HCT116 (cell line): Measurements from ENCODE around the gene AUTS2. TPM values are rescaled to one million over a fixed set of nuclear protein-coding genes. Genes with fewer than 3 reads are reported as not detected.

Source experiments
- ATAC-seq: fragments of 200-7000 bp; cut with Tn5 transposase; 2 replicates; pipeline ENCODE4 v1.9.1; 2020; ENCODE audit warnings: mild to moderate bottlenecking, moderate library complexity
- BruUV-seq: library from RNA; stranded (reverse); fragments of 400-500 nt; replicated peaks from 2 replicates; lab custom pipeline; 2021; lab: Mats Ljungman, UMichigan
- CTCF ChIA-PET: fragments of 300-600 bp; sonication (Branson Sonifier 250); formaldehyde crosslinking; loops from one replicate; lab custom pipeline; 2021; ENCODE audit warnings: antibody characterized with exemption; lab: Charles Lee
- POLR2A ChIA-PET: fragments of 300-600, 350-600 bp; sonication (Branson Sonifier 250); formaldehyde crosslinking; loops from one replicate; lab custom pipeline; 2021; ENCODE audit warnings: antibody characterized with exemption; lab: Charles Lee
- RAD21 ChIA-PET, 2 experiments: fragments of 300-600 bp; sonication (Branson Sonifier 250); formaldehyde crosslinking; loops; one replicate each; lab custom pipeline; 2023; ENCODE audit warnings: low total read pairs in 2 of 2; ENCODE audit not compliant: uncharacterized antibody in 2 of 2, unreplicated experiment in 2 of 2, low non-redundant PET in 1 of 2; lab: Charles Lee
- DNase-seq: peaks from one replicate; pipeline ENCODE4 v3.0.0-alpha.2; 2010; ENCODE audit warnings: low read depth, low spot score
- H2AFZ ChIP-seq: fragments of 200-600 bp; shearing (Covaris generic), sonication (generic); 2 replicates; pipeline ENCODE4 v1.6.1; 2017; ENCODE audit warnings: low read depth, mixed run types, mixed read lengths, antibody characterized with exemption, low read length; ENCODE audit not compliant: poor library complexity, severe bottlenecking
- H3K27ac ChIP-seq: 2 replicates; pipeline ENCODE4 v1.5.1; 2012; ENCODE audit warnings: low read depth, low read length
- H3K27me3 ChIP-seq: fragments of 200-600 bp; sonication (generic); 2 replicates; pipeline ENCODE4 v1.6.1; 2016; ENCODE audit warnings: mixed run types, low read length, mixed read lengths; ENCODE audit not compliant: insufficient read depth
- H3K36me3 ChIP-seq, 2 experiments: fragments of 200-500 bp in 1 of 2; fragments of 200-600 bp in 1 of 2; sonication (Bioruptor generic) in 1 of 2; sonication (generic) in 1 of 2; 2 replicates each; pipeline versions ENCODE4 v1.5.1 to v1.6.1; 2014 to 2016; ENCODE audit warnings: low read length in 2 of 2, inconsistent platforms in 1 of 2, mixed read lengths in 1 of 2, mixed run types in 1 of 2; ENCODE audit not compliant: insufficient read depth in 2 of 2, control insufficient read depth in 1 of 2
- H3K4me1 ChIP-seq, 2 experiments: fragments of 200-600 bp in 1 of 2; sonication (generic) in 1 of 2; 2 replicates each; pipeline versions ENCODE4 v1.5.1 to v1.6.1; 2012 to 2017; ENCODE audit warnings: low read length in 2 of 2, inconsistent platforms in 1 of 2, mild to moderate bottlenecking in 1 of 2, mixed read lengths in 1 of 2, mixed run types in 1 of 2, moderate library complexity in 1 of 2; ENCODE audit not compliant: insufficient read depth in 2 of 2, control insufficient read depth in 1 of 2
- H3K4me2 ChIP-seq: fragments of 200-600 bp; sonication (generic); 2 replicates; pipeline ENCODE4 v1.6.1; 2017; ENCODE audit warnings: mixed run types, low read length, mixed read lengths
- H3K4me3 ChIP-seq, 2 experiments: fragments of 200-600 bp in 1 of 2; sonication (generic) in 1 of 2; replicated peaks in 1 of 2; 2 replicates each; pipeline ENCODE4 v1.5.1; 2011 to 2016; ENCODE audit warnings: low read length in 2 of 2, control low read depth in 1 of 2, low read depth in 1 of 2, mild to moderate bottlenecking in 1 of 2, mixed read lengths in 1 of 2, mixed run types in 1 of 2
- H3K79me2 ChIP-seq: fragments of 200-600 bp; sonication (generic); 2 replicates; pipeline ENCODE4 v1.6.1; 2017; ENCODE audit warnings: mild to moderate bottlenecking, mixed run types, low read length, moderate library complexity, mixed read lengths; ENCODE audit not compliant: insufficient read depth
- H3K9ac ChIP-seq: fragments of 200-600 bp; sonication (generic); 2 replicates; pipeline ENCODE4 v1.6.1; 2016; ENCODE audit warnings: low read length, mixed read lengths
- H3K9me2 ChIP-seq: fragments of 200-600 bp; sonication (generic), shearing (Covaris generic); 2 replicates; pipeline ENCODE4 v1.6.1; 2017; ENCODE audit warnings: mixed run types, mild to moderate bottlenecking, moderate library complexity; ENCODE audit not compliant: insufficient read depth
- H3K9me3 ChIP-seq, 2 experiments: fragments of 200-500 bp in 1 of 2; fragments of 200-600 bp in 1 of 2; sonication (Bioruptor generic) in 1 of 2; sonication (generic) in 1 of 2; 2 replicates each; pipeline ENCODE4 v1.6.1; 2014 to 2017; ENCODE audit warnings: low read length in 2 of 2, mixed read lengths in 2 of 2, inconsistent platforms in 1 of 2, low read depth in 1 of 2, mild to moderate bottlenecking in 1 of 2, mixed run types in 1 of 2, moderate library complexity in 1 of 2; ENCODE audit not compliant: control insufficient read depth in 1 of 2, insufficient read depth in 1 of 2
- H4K20me1 ChIP-seq: fragments of 200-600 bp; sonication (generic), shearing (Covaris generic); 2 replicates; pipeline ENCODE4 v1.6.1; 2017; ENCODE audit warnings: mixed run types, mild to moderate bottlenecking, moderate library complexity; ENCODE audit not compliant: insufficient read depth
- CEBPB ChIP-seq: IDR thresholded peaks from 2 replicates; pipeline ENCODE4 v1.6.1; 2012; ENCODE audit warnings: low read depth
- EGR1 ChIP-seq: IDR thresholded peaks from 2 replicates; pipeline ENCODE4 v1.6.1; 2012; ENCODE audit warnings: low read depth
- FOSL1 ChIP-seq: IDR thresholded peaks from 2 replicates; pipeline ENCODE4 v1.6.1; 2012; ENCODE audit warnings: low read depth
- MAX ChIP-seq: IDR thresholded peaks from 2 replicates; pipeline ENCODE4 v1.6.1; 2012
- POLR2A ChIP-seq: IDR thresholded peaks from 2 replicates; pipeline ENCODE4 v1.7.0; 2011; ENCODE audit warnings: borderline replicate concordance; ENCODE audit not compliant: insufficient read depth, insufficient read length; ENCODE audit errors: extremely low read depth
- POLR2AphosphoS5 ChIP-seq: IDR thresholded peaks from 2 replicates; pipeline ENCODE4 v1.6.1; 2011; ENCODE audit warnings: mild to moderate bottlenecking, low read depth, low read length, moderate library complexity
- RAD21 ChIP-seq: IDR thresholded peaks from 2 replicates; pipeline ENCODE4 v1.6.1; 2012; ENCODE audit warnings: low read depth, mild to moderate bottlenecking
- REST ChIP-seq: IDR thresholded peaks from 2 replicates; pipeline ENCODE4 v1.6.1; 2012; ENCODE audit warnings: low read depth
- SIN3A ChIP-seq: IDR thresholded peaks from 2 replicates; pipeline ENCODE4 v1.6.1; 2012; ENCODE audit warnings: low read depth
- SP1 ChIP-seq: IDR thresholded peaks from 2 replicates; pipeline ENCODE4 v1.6.1; 2012; ENCODE audit warnings: low read depth
- SRF ChIP-seq: IDR thresholded peaks from 2 replicates; pipeline ENCODE4 v1.6.1; 2012; ENCODE audit warnings: low read depth
- TCF7L2 ChIP-seq: IDR thresholded peaks from 2 replicates; pipeline ENCODE4 v1.7.0; 2011; ENCODE audit warnings: borderline replicate concordance, inconsistent platforms; ENCODE audit not compliant: insufficient read depth, insufficient read length; ENCODE audit errors: extremely low read depth
- YY1 ChIP-seq: IDR thresholded peaks from 2 replicates; pipeline ENCODE4 v1.6.1; 2011; ENCODE audit warnings: low read length, low read depth, moderate library complexity, mild to moderate bottlenecking; ENCODE audit not compliant: insufficient replicate concordance; ENCODE audit errors: extremely low read depth
- intact Hi-C: fragments of 100-400 bp; cut with micrococcal nuclease; formaldehyde crosslinking; loops from 2 replicates; pipeline ENCODE4 v1.10.0; 2022
- total RNA-seq: library from RNA; stranded (reverse); gene quantifications from one replicate; pipeline ENCODE4 v1.2.1, GENCODE V29; 2021; ENCODE audit not compliant: unreplicated experiment

The AUTS2 gene
- total RNA-seq, 1 experiment from 2014 or later = 0.93 TPM

- no peak for TF ChIP-seq REST
Measured at GRCh38 chr7:70432567-70433001, 834.3 kb downstream of the AUTS2 start (continued).

GRCh38 chr7:70434376-70434775, 836.1 kb downstream of the AUTS2 start:
- CTCF ChIA-PET = no interaction called here
- TF ChIP-seq REST (no peak), POLR2A (no peak), SIN3A (no peak), FOSL1 (no peak), CEBPB (no peak), EGR1 (no peak), YY1 (no peak), SP1 (no peak), SRF (no peak), POLR2AphosphoS5 (no peak), TCF7L2 (no peak), RAD21 (no peak), MAX (no peak)
- no TSS peak for BruUV-seq
- DNase-seq (no peak), ATAC-seq (no peak)
- H3K79me2 ChIP-seq = no peaks in the 10 kb centered on the region
- no peak overlapping the region for H3K27ac ChIP-seq
- H4K20me1 ChIP-seq = no peaks in the 10 kb centered on the region
- no peaks in the 10 kb centered on the region for H3K4me1 ChIP-seq
- H3K4me2 ChIP-seq = no peak overlapping the region
- H3K9me3 ChIP-seq = peaks cover 3 to 36% of the 10 kb centered on the region in 2 experiments; a peak in 2 of 4 replicates
- RAD21 ChIA-PET = no interaction called here
- intact Hi-C loops = no loop called here
- H3K27me3 ChIP-seq = no peaks in the 10 kb centered on the region
- H3K9ac ChIP-seq = no peak overlapping the region
- POLR2A ChIA-PET = no interaction called here
- H3K36me3 ChIP-seq = no peaks in the 10 kb centered on the region
- H3K9me2 ChIP-seq = no peaks in the 10 kb centered on the region
- no peak overlapping the region for H3K4me3 ChIP-seq
- H2AFZ ChIP-seq = no peak overlapping the region
